AG04449 (cell line): ENCODE data around the gene MAST4.

Source experiments
- CTCF ChIA-PET: fragments of 350-600 bp; formaldehyde crosslinking; extraction: SDS; loops from one replicate; lab custom pipeline; 2021; ENCODE audit warnings: antibody characterized with exemption; lab: Yijun Ruan, JAX
- POLR2A ChIA-PET: fragments of 400-600, 350-600 bp; formaldehyde crosslinking; extraction: SDS; loops from one replicate; lab custom pipeline; 2020; ENCODE audit warnings: antibody characterized with exemption, inconsistent platforms; lab: Yijun Ruan, JAX
- DNase-seq: peaks from one replicate; pipeline ENCODE4 v3.0.0-alpha.2; 2010; ENCODE audit warnings: low read depth, low spot score
- H3K4me3 ChIP-seq: 2 replicates; pipeline ENCODE4 v1.5.1; 2011; ENCODE audit warnings: low read depth, mild to moderate bottlenecking, control low read depth, low read length
- TF ChIP-seq, protein P1 (sequence below): IDR thresholded peaks from one replicate; pipeline ENCODE4 v1.5.1; 2011; ENCODE audit warnings: mild to moderate bottlenecking, moderate library complexity, low read length, control low read depth, inconsistent platforms; ENCODE audit not compliant: insufficient read depth; ENCODE audit errors: missing control alignments

The MAST4 gene

DNA sequence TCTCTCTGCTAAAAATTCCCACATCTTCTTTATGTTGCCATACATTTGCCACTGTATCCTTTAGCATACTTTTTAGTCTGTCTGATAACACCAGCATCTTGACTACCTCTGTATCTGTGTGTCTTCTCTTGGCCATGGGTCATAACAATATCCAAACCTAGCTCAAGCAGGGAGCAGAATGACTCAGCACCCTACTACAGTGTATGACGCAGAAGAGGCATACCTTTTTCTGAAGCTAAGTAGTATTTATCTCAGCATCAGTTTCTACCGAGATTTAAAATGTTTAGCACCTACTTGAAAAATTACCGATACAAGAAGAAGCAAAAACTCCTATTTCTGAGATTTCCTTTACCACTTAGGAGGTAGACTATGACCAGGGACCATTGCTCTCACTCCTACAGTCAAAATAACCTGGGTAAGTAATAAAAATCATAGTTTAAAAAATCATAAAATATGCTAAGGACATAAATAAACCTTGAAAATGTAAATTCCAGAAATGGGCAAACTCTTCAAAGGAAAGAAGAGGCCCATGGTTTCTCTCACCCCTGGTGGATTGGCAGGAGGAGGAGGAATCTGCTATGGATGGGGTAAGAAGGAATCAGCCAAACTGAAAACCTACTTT, 286.5 kb downstream of the MAST4 start:
- POLR2A ChIA-PET: no interaction called here
- TF ChIP-seq, protein P1, sequence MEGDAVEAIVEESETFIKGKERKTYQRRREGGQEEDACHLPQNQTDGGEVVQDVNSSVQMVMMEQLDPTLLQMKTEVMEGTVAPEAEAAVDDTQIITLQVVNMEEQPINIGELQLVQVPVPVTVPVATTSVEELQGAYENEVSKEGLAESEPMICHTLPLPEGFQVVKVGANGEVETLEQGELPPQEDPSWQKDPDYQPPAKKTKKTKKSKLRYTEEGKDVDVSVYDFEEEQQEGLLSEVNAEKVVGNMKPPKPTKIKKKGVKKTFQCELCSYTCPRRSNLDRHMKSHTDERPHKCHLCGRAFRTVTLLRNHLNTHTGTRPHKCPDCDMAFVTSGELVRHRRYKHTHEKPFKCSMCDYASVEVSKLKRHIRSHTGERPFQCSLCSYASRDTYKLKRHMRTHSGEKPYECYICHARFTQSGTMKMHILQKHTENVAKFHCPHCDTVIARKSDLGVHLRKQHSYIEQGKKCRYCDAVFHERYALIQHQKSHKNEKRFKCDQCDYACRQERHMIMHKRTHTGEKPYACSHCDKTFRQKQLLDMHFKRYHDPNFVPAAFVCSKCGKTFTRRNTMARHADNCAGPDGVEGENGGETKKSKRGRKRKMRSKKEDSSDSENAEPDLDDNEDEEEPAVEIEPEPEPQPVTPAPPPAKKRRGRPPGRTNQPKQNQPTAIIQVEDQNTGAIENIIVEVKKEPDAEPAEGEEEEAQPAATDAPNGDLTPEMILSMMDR: no peak
- CTCF ChIA-PET: no interaction called here
- no peak overlapping the region for H3K4me3 ChIP-seq
- DNase-seq: no peak

DNA sequence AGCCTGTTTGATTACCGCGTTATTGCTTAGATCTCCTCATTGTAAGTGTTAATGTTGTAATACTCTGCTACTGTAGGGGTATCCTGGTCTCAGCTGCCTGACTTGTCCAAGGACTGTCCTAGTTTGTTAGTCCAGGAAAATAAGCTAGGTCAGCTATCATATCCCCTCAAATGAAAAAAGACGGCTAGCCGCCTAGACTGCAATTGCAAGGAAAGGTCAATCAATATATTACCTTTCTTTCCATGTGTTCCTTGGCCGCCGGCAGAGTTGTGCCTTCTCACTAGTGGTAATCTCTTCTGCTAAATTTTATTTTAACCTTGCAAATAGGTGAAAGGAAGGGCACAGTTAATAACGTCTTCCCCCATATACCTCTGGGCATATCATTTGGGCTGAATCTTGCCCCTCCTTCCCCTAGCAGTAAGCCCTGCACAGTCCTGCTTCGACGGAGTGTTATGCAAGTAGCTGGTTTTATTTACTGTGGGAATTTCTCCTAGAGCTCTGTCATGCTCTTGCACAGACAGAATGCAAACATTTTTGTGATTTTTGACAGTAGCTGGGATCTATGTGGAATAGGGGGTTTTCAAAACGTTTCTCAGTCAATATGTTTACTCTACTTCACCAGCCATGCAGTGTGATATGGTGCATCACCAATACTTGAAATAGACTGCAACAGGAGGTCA, 288.5 kb downstream of the MAST4 start:
- ChIA-PET POLR2A (no interaction called here), CTCF (interaction anchor here (1.6 kb wide), 1 partner anchor 23 kb away, joined by 5 read pairs; no protein-coding TSS in a partner anchor)
- DNase-seq: no peak
- TF ChIP-seq, protein P1: no peak
- no peak overlapping the region for H3K4me3 ChIP-seq

DNA sequence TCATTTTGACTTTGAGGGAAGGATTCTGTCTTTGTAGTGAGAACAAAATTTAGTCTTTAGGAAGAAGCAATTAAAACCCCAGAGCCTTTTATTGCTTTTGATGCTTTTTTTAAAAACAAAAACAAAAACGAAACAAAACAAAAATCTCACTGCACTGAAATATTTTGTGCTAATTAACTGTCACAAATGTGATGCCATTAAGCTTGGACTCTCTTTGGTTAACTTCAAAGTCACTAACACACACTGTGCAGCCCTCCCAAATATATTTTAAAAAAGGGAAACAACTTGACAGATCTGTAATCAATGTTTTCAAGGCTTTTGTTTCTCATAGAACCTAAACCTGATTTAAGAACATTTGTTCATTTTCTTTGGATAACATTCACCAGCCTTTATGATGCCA, 290.7 kb downstream of the MAST4 start:
- DNase-seq: no peak
- ChIA-PET CTCF (no interaction called here), POLR2A (no interaction called here)
- TF ChIP-seq, protein P1: no peak
- no peak overlapping the region for H3K4me3 ChIP-seq

DNA sequence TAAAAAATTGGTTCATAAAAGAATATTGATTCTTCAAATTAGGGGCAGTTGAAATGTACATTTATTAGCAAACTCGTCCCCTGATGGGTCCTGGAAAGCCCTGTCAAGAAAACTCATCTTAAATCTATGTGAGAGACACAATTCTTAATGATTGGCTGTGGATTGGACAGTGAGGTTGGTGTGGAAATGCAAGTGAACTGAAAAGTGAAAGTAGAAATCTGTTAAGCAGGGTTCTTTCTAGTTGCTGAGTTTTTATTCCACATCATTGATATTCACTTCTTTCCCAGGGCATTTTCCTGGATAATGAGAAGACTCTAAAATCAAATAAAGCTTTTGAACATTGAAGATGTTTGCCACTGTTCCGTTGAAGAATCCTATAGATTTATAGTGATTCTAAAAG, 292.4 kb downstream of the MAST4 start:
- no peak overlapping the region for H3K4me3 ChIP-seq
- DNase-seq: no peak
- POLR2A ChIA-PET: no interaction called here
- TF ChIP-seq, protein P1: no peak
- CTCF ChIA-PET: interaction anchor here (0.9 to 1.6 kb wide), 2 partner anchors 13 to 261 kb away, joined by 3 to 4 read pairs; no protein-coding TSS in a partner anchor

DNA sequence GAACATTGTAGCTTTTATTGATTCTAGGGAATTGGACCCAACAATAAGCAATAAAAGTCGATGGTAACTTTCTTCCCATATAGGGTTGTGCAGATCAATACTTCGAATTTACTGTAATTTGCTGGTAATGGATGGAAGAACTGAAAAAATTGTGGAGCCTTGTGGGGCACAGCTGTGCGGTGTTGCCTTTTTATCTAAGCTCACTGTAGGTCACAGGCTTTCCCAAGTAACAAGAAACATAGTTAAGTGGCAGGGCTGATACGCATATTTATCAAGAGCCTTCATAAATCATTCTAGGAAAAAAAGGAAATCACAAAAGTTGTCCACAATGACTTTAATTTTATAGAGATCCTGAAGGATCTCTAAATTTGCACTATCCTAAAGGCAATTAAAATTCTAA, 292.9 kb downstream of the MAST4 start:
- TF ChIP-seq, protein P1: no peak
- POLR2A ChIA-PET: no interaction called here
- CTCF ChIA-PET: interaction anchor here (0.9 to 1.6 kb wide), 4 partner anchors 9 to 261 kb away, joined by 3 to 4 read pairs (median 4); no protein-coding TSS in a partner anchor
- H3K4me3 ChIP-seq: no peak overlapping the region
- no peak for DNase-seq

DNA sequence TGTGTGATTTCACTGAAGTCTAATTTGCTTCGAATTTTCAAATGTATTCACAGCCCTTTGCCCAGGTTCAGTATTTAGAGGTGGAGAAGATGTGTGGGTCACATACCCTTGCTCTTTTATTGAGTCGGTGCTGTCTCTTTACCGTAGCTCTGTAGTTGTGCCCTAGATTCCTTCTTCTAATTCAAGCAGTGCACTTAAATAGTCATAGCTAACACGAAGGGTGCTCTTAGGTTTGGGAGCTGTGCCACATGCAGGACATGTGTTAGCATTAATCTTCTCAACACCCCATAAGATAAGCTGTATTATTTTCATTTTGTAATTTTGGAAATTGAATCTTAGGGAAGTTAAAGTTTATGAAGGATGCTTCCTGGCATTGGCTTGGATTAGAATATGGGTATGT, 293.3 kb downstream of the MAST4 start:
- ChIA-PET POLR2A (no interaction called here), CTCF (interaction anchor here (0.9 to 1.6 kb wide), 4 partner anchors 9 to 261 kb away, joined by 3 to 4 read pairs (median 4); no protein-coding TSS in a partner anchor)
- no peak overlapping the region for H3K4me3 ChIP-seq
- no peak for DNase-seq
- TF ChIP-seq, protein P1: no peak
